ENCODE data around the gene SLC17A8.

GRCh38 chr12:100360450-100360849, 3.6 kb downstream of the SLC17A8 start:
- TF ChIP-seq POLR2A (IDR thresholded peaks at IDR 0.05) (no peak), CTCF (IDR thresholded peaks at IDR 0.05) (no peak)
